ENCODE data around the gene FKBP1B.

The FKBP1B gene

GRCh38 chr2:24046930-24047702 lies 2.4 kb upstream of the FKBP1B start, which contains the start of gene WDCP (continued):
- TF ChIP-seq PATZ1 (CRISPR knock-in tag; IDR thresholded peaks at IDR 0.05; ENCODE audit: borderline replicate concordance) (no peak), ZC3H10 (CRISPR knock-in tag; IDR thresholded peaks at IDR 0.05) (no peak), SNAI2 (CRISPR knock-in tag; IDR thresholded peaks at IDR 0.05) (no peak), ESRRG (CRISPR knock-in tag; IDR thresholded peaks at IDR 0.05) (no peak), PPARA (CRISPR knock-in tag; IDR thresholded peaks at IDR 0.05; ENCODE audit: borderline replicate concordance) (no peak), TOX (CRISPR knock-in tag; IDR thresholded peaks at IDR 0.05; ENCODE audit: borderline replicate concordance) (no peak)
- TF ChIP-seq, protein P1, sequence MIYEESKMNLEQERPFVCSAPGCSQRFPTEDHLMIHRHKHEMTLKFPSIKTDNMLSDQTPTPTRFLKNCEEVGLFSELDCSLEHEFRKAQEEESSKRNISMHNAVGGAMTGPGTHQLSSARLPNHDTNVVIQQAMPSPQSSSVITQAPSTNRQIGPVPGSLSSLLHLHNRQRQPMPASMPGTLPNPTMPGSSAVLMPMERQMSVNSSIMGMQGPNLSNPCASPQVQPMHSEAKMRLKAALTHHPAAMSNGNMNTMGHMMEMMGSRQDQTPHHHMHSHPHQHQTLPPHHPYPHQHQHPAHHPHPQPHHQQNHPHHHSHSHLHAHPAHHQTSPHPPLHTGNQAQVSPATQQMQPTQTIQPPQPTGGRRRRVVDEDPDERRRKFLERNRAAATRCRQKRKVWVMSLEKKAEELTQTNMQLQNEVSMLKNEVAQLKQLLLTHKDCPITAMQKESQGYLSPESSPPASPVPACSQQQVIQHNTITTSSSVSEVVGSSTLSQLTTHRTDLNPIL (CRISPR knock-in tag; IDR thresholded peaks at IDR 0.05; ENCODE audit: low read depth): no peak

DNA sequence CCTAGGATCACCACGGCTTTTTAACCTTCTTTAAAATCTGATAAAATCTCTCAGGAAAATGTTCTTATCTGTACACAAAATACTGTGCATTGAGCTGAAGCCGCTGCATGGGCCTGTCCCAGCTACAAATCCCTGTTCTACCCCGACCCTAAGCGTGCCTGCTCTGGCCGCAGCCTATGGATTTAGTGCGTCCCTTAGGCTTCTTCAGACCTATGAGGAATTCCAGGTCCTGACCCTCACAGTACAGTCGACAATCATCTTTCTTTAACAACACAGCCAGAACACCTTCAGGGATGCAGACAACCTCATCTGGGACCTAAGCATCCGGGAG lies 1.9 kb upstream of the FKBP1B start:
- no peak for TF ChIP-seq ZFP30 (CRISPR knock-in tag; IDR thresholded peaks at IDR 0.05)
- TF ChIP-seq ZNF70 (CRISPR knock-in tag; IDR thresholded peaks at IDR 0.05): no peak
- TF ChIP-seq TCF4 (CRISPR knock-in tag; IDR thresholded peaks at IDR 0.05; ENCODE audit: borderline replicate concordance): no peak
- TF ChIP-seq, protein P1 (CRISPR knock-in tag; IDR thresholded peaks at IDR 0.05; ENCODE audit: low read depth): no peak
- TF ChIP-seq ZNF8 (CRISPR knock-in tag; IDR thresholded peaks at IDR 0.05): no peak
- no peak for TF ChIP-seq ZC3H10 (CRISPR knock-in tag; IDR thresholded peaks at IDR 0.05)
- TF ChIP-seq CSDC2 (CRISPR knock-in tag; IDR thresholded peaks at IDR 0.05): no peak
- TF ChIP-seq BACH2 (CRISPR knock-in tag; IDR thresholded peaks at IDR 0.05; ENCODE audit: borderline replicate concordance): no peak
- TF ChIP-seq TOX (CRISPR knock-in tag; IDR thresholded peaks at IDR 0.05; ENCODE audit: borderline replicate concordance): no peak
- TF ChIP-seq PATZ1 (CRISPR knock-in tag; IDR thresholded peaks at IDR 0.05; ENCODE audit: borderline replicate concordance): no peak
- TF ChIP-seq, protein P2, sequence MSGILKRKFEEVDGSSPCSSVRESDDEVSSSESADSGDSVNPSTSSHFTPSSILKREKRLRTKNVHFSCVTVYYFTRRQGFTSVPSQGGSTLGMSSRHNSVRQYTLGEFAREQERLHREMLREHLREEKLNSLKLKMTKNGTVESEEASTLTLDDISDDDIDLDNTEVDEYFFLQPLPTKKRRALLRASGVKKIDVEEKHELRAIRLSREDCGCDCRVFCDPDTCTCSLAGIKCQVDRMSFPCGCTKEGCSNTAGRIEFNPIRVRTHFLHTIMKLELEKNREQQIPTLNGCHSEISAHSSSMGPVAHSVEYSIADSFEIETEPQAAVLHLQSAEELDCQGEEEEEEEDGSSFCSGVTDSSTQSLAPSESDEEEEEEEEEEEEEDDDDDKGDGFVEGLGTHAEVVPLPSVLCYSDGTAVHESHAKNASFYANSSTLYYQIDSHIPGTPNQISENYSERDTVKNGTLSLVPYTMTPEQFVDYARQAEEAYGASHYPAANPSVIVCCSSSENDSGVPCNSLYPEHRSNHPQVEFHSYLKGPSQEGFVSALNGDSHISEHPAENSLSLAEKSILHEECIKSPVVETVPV (CRISPR knock-in tag; IDR thresholded peaks at IDR 0.05): no peak
- no peak for TF ChIP-seq GLIS3 (CRISPR knock-in tag; IDR thresholded peaks at IDR 0.05)
- TF ChIP-seq, protein P3, sequence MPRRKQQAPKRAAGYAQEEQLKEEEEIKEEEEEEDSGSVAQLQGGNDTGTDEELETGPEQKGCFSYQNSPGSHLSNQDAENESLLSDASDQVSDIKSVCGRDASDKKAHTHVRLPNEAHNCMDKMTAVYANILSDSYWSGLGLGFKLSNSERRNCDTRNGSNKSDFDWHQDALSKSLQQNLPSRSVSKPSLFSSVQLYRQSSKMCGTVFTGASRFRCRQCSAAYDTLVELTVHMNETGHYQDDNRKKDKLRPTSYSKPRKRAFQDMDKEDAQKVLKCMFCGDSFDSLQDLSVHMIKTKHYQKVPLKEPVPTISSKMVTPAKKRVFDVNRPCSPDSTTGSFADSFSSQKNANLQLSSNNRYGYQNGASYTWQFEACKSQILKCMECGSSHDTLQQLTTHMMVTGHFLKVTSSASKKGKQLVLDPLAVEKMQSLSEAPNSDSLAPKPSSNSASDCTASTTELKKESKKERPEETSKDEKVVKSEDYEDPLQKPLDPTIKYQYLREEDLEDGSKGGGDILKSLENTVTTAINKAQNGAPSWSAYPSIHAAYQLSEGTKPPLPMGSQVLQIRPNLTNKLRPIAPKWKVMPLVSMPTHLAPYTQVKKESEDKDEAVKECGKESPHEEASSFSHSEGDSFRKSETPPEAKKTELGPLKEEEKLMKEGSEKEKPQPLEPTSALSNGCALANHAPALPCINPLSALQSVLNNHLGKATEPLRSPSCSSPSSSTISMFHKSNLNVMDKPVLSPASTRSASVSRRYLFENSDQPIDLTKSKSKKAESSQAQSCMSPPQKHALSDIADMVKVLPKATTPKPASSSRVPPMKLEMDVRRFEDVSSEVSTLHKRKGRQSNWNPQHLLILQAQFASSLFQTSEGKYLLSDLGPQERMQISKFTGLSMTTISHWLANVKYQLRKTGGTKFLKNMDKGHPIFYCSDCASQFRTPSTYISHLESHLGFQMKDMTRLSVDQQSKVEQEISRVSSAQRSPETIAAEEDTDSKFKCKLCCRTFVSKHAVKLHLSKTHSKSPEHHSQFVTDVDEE (CRISPR knock-in tag; IDR thresholded peaks at IDR 0.05): no peak
- TF ChIP-seq ZFP3 (CRISPR knock-in tag; IDR thresholded peaks at IDR 0.05): no peak
- TF ChIP-seq OSR1 (CRISPR knock-in tag; IDR thresholded peaks at IDR 0.05): no peak
- no peak for TF ChIP-seq ZNF565 (CRISPR knock-in tag; conservative IDR thresholded peaks at IDR 0.05; ENCODE audit: low read depth)
- TF ChIP-seq, protein P4, sequence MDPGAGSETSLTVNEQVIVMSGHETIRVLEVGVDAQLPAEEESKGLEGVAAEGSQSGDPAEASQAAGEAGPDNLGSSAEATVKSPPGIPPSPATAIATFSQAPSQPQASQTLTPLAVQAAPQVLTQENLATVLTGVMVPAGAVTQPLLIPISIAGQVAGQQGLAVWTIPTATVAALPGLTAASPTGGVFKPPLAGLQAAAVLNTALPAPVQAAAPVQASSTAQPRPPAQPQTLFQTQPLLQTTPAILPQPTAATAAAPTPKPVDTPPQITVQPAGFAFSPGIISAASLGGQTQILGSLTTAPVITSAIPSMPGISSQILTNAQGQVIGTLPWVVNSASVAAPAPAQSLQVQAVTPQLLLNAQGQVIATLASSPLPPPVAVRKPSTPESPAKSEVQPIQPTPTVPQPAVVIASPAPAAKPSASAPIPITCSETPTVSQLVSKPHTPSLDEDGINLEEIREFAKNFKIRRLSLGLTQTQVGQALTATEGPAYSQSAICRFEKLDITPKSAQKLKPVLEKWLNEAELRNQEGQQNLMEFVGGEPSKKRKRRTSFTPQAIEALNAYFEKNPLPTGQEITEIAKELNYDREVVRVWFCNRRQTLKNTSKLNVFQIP (CRISPR knock-in tag; IDR thresholded peaks at IDR 0.05; ENCODE audit: borderline replicate concordance, low read depth): no peak
- TF ChIP-seq RARB (CRISPR knock-in tag; IDR thresholded peaks at IDR 0.05): no peak
- TF ChIP-seq ISL1 (CRISPR knock-in tag; IDR thresholded peaks at IDR 0.05): no peak
- TF ChIP-seq SNAI2 (CRISPR knock-in tag; IDR thresholded peaks at IDR 0.05): no peak
- ATAC-seq: peak; percentile 2
